Activated T-cell treated with anti-CD3 and anti-CD28 coated beads, Interleukin-2, amount 50 U/mL, for 48 hours (primary cell): ENCODE data around the gene CCDC110.

Experiments
- DNase-seq, 2 experiments: peaks; one replicate each; pipeline ENCODE4 v3.0.0-alpha.2; 2020

CCDC110 gene

GRCh38 chr4:185412412-185412811 is 59.1 kb downstream of the CCDC110 start:
- no peak for DNase-seq

GRCh38 chr4:185411849-185412248 is 59.7 kb downstream of the CCDC110 start:
- no peak for DNase-seq

GRCh38 chr4:185408432-185408831 is 63.1 kb downstream of the CCDC110 start:
- DNase-seq: no peak

- no peak for DNase-seq
Observed at GRCh38 chr4:185405296-185405999, 66.1 kb downstream of the CCDC110 start.

GRCh38 chr4:185404031-185404430 is 67.5 kb downstream of the CCDC110 start:
- no peak for DNase-seq

- DNase-seq: no peak
Observed at GRCh38 chr4:185399466-185399865, 72.1 kb downstream of the CCDC110 start.

- DNase-seq: no peak
Observed at GRCh38 chr4:185398618-185399017, 72.9 kb downstream of the CCDC110 start.

GRCh38 chr4:185396724-185397385 is 74.7 kb downstream of the CCDC110 start, which contains the start of gene ANKRD37:
ANKRD37 (plus strand) TSS chr4:185396841; CDS start chr4:185396924, 83 bp downstream.
- no peak for DNase-seq

- DNase-seq: peak; percentile 99
Observed at GRCh38 chr4:185395956-185396723, 75.4 kb downstream of the CCDC110 start.

GRCh38 chr4:185395238-185395955 is 76.1 kb downstream of the CCDC110 start, which contains the start of gene LRP2BP:
LRP2BP (minus strand) TSS chr4:185395924; CDS start chr4:185378186, 17,738 bp downstream.
- no peak for DNase-seq
